OCI-LY1 (cell line): ENCODE results near the gene PLA2G3.

ENCODE experiments used
- H2AFZ ChIP-seq: fragments of 200-600 bp; sonication (generic), shearing (Covaris generic); 2 replicates; pipeline ENCODE4 v1.6.0; 2014; ENCODE audit warnings: antibody characterized with exemption, mild to moderate bottlenecking, low read length
- H3F3A ChIP-seq: fragments of 200-600 bp; sonication (generic), shearing (Covaris generic); 2 replicates; pipeline ENCODE4 v1.6.0; 2014; ENCODE audit warnings: mild to moderate bottlenecking, antibody characterized with exemption, low read length, moderate library complexity; ENCODE audit not compliant: insufficient read depth
- H3K27ac ChIP-seq: fragments of 200-600 bp; sonication (generic); 2 replicates; pipeline ENCODE4 v1.5.1; 2014; ENCODE audit warnings: low read length, mixed run types, mild to moderate bottlenecking, low read depth; ENCODE audit not compliant: poor library complexity, severe bottlenecking
- H3K27me3 ChIP-seq: fragments of 200-600 bp; sonication (generic); 2 replicates; pipeline ENCODE4 v1.6.0; 2014; ENCODE audit warnings: antibody characterized with exemption, mild to moderate bottlenecking, low read length, moderate library complexity; ENCODE audit not compliant: insufficient read depth
- H3K36me3 ChIP-seq: fragments of 200-600 bp; sonication (generic); 2 replicates; pipeline ENCODE4 v1.6.1; 2014; ENCODE audit warnings: mild to moderate bottlenecking, antibody characterized with exemption, low read length, moderate library complexity, mixed read lengths; ENCODE audit not compliant: insufficient read depth
- H3K4me1 ChIP-seq: fragments of 200-600 bp; sonication (generic); 2 replicates; pipeline ENCODE4 v1.5.1; 2014; ENCODE audit warnings: mild to moderate bottlenecking, low read length, moderate library complexity; ENCODE audit not compliant: insufficient read depth, severe bottlenecking
- H3K4me2 ChIP-seq: fragments of 200-600 bp; sonication (generic), shearing (Covaris generic); 2 replicates; pipeline ENCODE4 v1.6.1; 2014; ENCODE audit warnings: low read length
- H3K4me3 ChIP-seq: fragments of 200-600 bp; sonication (generic); 2 replicates; pipeline ENCODE4 v1.5.1; 2014; ENCODE audit warnings: low read length, low read depth, mild to moderate bottlenecking, mixed read lengths; ENCODE audit not compliant: poor library complexity, severe bottlenecking
- H3K79me2 ChIP-seq: fragments of 200-600 bp; shearing (Covaris generic); 2 replicates; pipeline ENCODE4 v1.6.1; 2016; ENCODE audit warnings: mixed run types, low read length, mixed read lengths; ENCODE audit not compliant: insufficient read depth
- H3K9ac ChIP-seq: fragments of 200-600 bp; sonication (generic), shearing (Covaris generic); 2 replicates; pipeline ENCODE4 v1.6.1; 2014; ENCODE audit warnings: mild to moderate bottlenecking, low read length, mixed read lengths
- H3K9me2 ChIP-seq: fragments of 200-600 bp; sonication (generic), shearing (Covaris generic); 2 replicates; pipeline ENCODE4 v1.6.1; 2014; ENCODE audit warnings: low read depth, mild to moderate bottlenecking, low read length, mixed read lengths
- H3K9me3 ChIP-seq: fragments of 200-600 bp; shearing (Covaris generic); 2 replicates; pipeline ENCODE4 v1.6.1; 2014; ENCODE audit warnings: low read length, mixed read lengths
- H4K20me1 ChIP-seq: fragments of 200-600 bp; sonication (generic), shearing (Covaris generic); 2 replicates; pipeline ENCODE4 v1.6.0; 2016; ENCODE audit warnings: mild to moderate bottlenecking, low read length; ENCODE audit not compliant: insufficient read depth
- EZH2 ChIP-seq: fragments of 200-600 bp; sonication (generic), shearing (Covaris generic); IDR thresholded peaks from 2 replicates; pipeline ENCODE4 v1.8.0; 2017; ENCODE audit warnings: borderline replicate concordance, mixed run types, mild to moderate bottlenecking, antibody characterized with exemption, low read length, moderate library complexity, mixed read lengths
- TF ChIP-seq, protein P1 (sequence below): fragments of 200-600 bp; sonication (generic), shearing (Covaris generic); IDR thresholded peaks from 2 replicates; pipeline ENCODE4 v1.5.1; 2017; ENCODE audit warnings: mild to moderate bottlenecking, antibody characterized with exemption, low read length, moderate library complexity, mixed read lengths

Gene PLA2G3

DNA sequence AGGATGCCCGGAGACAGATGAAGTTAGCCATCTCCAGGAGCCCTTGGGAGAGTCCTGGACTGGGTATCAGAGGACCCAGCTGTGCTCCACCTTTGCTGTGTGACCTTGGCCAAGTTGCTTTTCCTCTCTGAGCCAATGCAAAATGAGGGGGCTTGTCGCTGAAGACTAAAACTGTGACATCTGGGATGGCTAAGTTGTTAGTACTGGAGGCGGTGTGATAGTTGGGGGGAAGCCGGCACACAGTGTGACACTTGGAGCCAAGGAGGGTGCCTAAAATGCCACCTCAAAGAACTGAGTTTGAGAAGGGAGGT is 17.1 kb downstream of the PLA2G3 start:
- Histone ChIP-seq H4K20me1 (no peaks in the 10 kb centered on the region), H3K27ac (no peak overlapping the region), H3K9me3 (no peaks in the 10 kb centered on the region), H3K4me1 (peaks cover 17% of the 10 kb centered on the region), H3K4me3 (no peak overlapping the region), H2AFZ (no peak overlapping the region), H3K4me2 (no peak overlapping the region), H3F3A (no peaks in the 10 kb centered on the region), H3K9me2 (no peaks in the 10 kb centered on the region), H3K79me2 (no peaks in the 10 kb centered on the region), H3K9ac (no peak overlapping the region), H3K27me3 (no peaks in the 10 kb centered on the region), H3K36me3 (no peaks in the 10 kb centered on the region)
- no peak for TF ChIP-seq EZH2
- TF ChIP-seq, protein P1, sequence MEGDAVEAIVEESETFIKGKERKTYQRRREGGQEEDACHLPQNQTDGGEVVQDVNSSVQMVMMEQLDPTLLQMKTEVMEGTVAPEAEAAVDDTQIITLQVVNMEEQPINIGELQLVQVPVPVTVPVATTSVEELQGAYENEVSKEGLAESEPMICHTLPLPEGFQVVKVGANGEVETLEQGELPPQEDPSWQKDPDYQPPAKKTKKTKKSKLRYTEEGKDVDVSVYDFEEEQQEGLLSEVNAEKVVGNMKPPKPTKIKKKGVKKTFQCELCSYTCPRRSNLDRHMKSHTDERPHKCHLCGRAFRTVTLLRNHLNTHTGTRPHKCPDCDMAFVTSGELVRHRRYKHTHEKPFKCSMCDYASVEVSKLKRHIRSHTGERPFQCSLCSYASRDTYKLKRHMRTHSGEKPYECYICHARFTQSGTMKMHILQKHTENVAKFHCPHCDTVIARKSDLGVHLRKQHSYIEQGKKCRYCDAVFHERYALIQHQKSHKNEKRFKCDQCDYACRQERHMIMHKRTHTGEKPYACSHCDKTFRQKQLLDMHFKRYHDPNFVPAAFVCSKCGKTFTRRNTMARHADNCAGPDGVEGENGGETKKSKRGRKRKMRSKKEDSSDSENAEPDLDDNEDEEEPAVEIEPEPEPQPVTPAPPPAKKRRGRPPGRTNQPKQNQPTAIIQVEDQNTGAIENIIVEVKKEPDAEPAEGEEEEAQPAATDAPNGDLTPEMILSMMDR = no peak

DNA sequence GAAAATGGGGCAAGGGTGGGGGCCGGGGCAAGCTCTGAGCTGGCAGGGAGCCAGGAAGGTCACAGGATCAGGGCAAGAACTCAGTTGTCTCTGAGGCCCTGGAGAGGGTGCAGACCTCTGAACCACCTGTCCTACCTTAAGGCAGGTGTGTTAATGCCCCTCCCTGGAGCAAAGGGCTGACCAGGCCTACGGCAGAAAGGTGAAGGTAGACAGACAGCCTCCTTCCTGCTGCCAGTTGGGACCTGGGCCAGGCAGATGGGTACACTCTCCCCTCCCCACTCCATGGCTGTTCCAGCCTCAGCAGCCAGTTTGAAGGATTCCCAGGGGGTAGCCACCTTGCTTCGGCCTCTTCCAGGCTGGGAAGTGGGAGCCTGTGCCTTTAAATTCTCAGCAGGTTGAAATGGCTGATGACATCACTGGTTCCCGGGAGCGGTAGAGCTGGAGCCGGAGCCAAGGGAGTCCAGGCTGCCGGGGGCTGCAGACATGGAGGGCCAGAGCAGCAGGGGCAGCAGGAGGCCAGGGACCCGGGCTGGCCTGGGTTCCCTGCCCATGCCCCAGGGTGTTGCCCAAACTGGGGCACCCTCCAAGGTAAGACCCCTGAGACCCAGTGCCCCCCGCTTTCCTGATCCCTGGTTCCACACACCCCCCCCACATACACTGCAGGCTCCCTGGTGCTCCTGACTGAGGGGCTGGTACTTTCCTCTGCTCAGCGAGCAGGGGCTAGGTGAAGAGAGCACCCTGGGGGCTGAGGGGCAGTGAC is 17.6 kb downstream of the PLA2G3 start, which contains the start of gene INPP5J:
Gene INPP5J (plus strand): TSS at position 435 of the 760 bp plus-strand sequence. CDS start 49 bp downstream, at position 484.
- Histone ChIP-seq H3K4me3 (no peak within 1 kb of the TSS), H3K4me2 (no peak within 1 kb of the TSS), H4K20me1 (no peaks in the 10 kb centered on the region), H3K27ac (no peak within 1 kb of the TSS), H3K79me2 (no peaks in the 10 kb centered on the region), H3F3A (no peaks in the 10 kb centered on the region), H3K9me2 (no peaks in the 10 kb centered on the region), H3K9me3 (no peaks in the 10 kb centered on the region), H3K4me1 (peaks cover 11% of the 10 kb centered on the region), H3K9ac (no peak within 1 kb of the TSS), H2AFZ (no peak within 1 kb of the TSS), H3K36me3 (no peaks in the 10 kb centered on the region), H3K27me3 (no peaks in the 10 kb centered on the region)
- TF ChIP-seq EZH2 = no peak
- TF ChIP-seq, protein P1 = no peak

DNA sequence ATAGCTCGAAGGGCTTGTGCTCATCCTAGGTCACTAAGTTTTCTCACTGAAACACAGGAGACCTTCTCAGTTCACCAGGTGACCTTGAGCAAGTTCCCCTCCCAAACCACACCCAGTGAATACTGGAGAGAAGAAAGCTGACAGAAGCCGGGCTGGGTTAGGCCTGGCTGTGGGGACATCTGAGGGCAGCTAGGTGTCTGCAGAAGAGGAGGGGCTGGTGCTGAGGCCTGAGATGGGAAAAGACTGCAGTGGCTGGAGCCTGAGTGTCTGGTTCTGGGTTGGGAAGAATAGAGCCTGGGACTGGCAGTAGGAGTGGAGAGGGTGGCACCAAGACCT is 18.1 kb downstream of the PLA2G3 start:
- H3K4me3 ChIP-seq = no peak overlapping the region
- no peaks in the 10 kb centered on the region for H4K20me1 ChIP-seq
- H3K79me2 ChIP-seq = no peaks in the 10 kb centered on the region
- H3K36me3 ChIP-seq = no peaks in the 10 kb centered on the region
- peaks cover 9% of the 10 kb centered on the region for H3K4me1 ChIP-seq
- H2AFZ ChIP-seq = no peak overlapping the region
- H3K27me3 ChIP-seq = no peaks in the 10 kb centered on the region
- no peak for TF ChIP-seq EZH2
- TF ChIP-seq, protein P1 = no peak
- no peak overlapping the region for H3K27ac ChIP-seq
- H3K9me2 ChIP-seq = no peaks in the 10 kb centered on the region
- no peaks in the 10 kb centered on the region for H3K9me3 ChIP-seq
- H3K9ac ChIP-seq = no peak overlapping the region
- H3F3A ChIP-seq = no peaks in the 10 kb centered on the region
- no peak overlapping the region for H3K4me2 ChIP-seq
